Immature natural killer cell (primary cell): Measurements from ENCODE around the gene AGAP3. TPM values are rescaled to one million over a fixed set of nuclear protein-coding genes. Genes with fewer than 3 reads are reported as not detected.

Experiments
- DNase-seq, 3 donors: peaks; one replicate each; pipeline ENCODE4 v3.0.0; 2022; ENCODE audit warnings: mixed read lengths in 1 of 3
- H3K27ac Mint-ChIP-seq, 6 donors: one replicate each; pipeline ENCODE4 v1.8.0; 2020; ENCODE audit warnings: mixed read lengths in 6 of 6, mild to moderate bottlenecking in 5 of 6, inconsistent platforms in 4 of 6, moderate library complexity in 3 of 6
- H3K27me3 Mint-ChIP-seq, 3 donors: one replicate each; pipeline ENCODE4 v1.8.0; 2020 to 2021; ENCODE audit warnings: low read depth in 3 of 3, mild to moderate bottlenecking in 3 of 3, mixed read lengths in 3 of 3, moderate library complexity in 3 of 3, inconsistent platforms in 1 of 3
- H3K36me3 Mint-ChIP-seq, 3 donors: one replicate each; pipeline ENCODE4 v1.8.0; 2020; ENCODE audit warnings: mixed read lengths in 3 of 3, inconsistent platforms in 2 of 3, mild to moderate bottlenecking in 2 of 3
- H3K4me1 Mint-ChIP-seq, 2 donors: one replicate each; pipeline ENCODE4 v1.8.0; 2020; ENCODE audit warnings: inconsistent platforms in 2 of 2, mild to moderate bottlenecking in 2 of 2, mixed read lengths in 2 of 2, moderate library complexity in 1 of 2
- H3K4me3 Mint-ChIP-seq, 5 donors: one replicate each; pipeline ENCODE4 v1.8.0; 2020; ENCODE audit warnings: mild to moderate bottlenecking in 5 of 5, mixed read lengths in 5 of 5, inconsistent platforms in 3 of 5, moderate library complexity in 3 of 5
- H3K9me3 Mint-ChIP-seq, 6 donors: one replicate each; pipeline ENCODE4 v1.8.0; 2020; ENCODE audit warnings: mild to moderate bottlenecking in 6 of 6, mixed read lengths in 6 of 6, inconsistent platforms in 4 of 6, moderate library complexity in 3 of 6
- polyA plus RNA-seq, 3 donors: library from polyadenylated mRNA; unstranded; fragments of 300-500 nt; fragmentation: Illumina TruSeq; gene quantifications; one replicate each; pipeline ENCODE4 v1.2.3, GENCODE V29; 2021

The AGAP3 gene
- polyA plus RNA-seq, 3 donors from 2014 or later = 2.8 to 6.3 (median 4.3) TPM

GRCh38 chr7:151133986-151134742 lies 47.9 kb downstream of the AGAP3 start:
- peaks cover 0 to 4% (median 3%) of the 10 kb centered on the region in 3 donors for H3K27me3 Mint-ChIP-seq
- H3K4me3 Mint-ChIP-seq = no peak overlapping the region
- H3K36me3 Mint-ChIP-seq = peaks cover 0 to 3% (median 0%) of the 10 kb centered on the region in 3 donors
- no peaks in the 10 kb centered on the region for H3K4me1 Mint-ChIP-seq
- no peak for DNase-seq
- no peaks in the 10 kb centered on the region for H3K9me3 Mint-ChIP-seq
- H3K27ac Mint-ChIP-seq = no peak overlapping the region

DNA sequence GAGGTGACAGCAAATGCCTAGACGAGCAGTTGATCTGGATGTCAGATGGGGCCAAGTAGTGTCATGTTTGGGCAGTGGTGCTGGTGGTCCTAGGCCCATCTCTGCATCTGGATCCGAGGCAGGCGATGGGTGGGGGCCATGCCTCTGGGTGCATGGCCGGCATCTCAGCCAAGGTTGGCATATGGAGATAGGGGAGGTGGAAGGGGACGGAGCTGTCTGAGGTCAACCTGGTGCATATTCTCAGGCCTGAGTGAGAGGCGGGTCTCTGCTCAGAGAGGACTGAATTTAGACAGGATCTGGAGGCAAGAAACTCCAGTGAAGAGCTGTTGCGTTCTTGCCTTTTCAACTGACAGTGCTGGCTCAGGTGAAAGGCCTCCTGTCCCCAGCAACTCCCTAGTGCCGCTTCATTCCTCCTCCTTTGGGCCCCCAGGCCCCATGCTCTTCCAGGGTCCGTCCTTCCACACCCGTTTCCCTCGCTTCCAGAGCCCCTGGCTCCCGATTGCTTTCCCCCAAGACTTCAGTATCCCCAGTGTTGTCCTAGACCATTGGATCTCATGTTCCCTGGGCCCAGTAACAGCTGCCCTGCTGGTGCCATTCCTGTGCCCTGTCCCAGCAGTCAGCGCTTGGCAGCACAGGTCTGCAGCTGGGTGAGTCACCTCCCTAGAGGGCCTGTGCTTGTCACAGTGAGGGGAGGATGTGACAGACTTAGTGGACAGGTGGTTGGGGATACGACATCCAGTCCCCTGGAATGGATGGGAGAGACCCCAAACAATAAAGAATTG lies 48.7 kb downstream of the AGAP3 start:
- Mint-ChIP-seq H3K27ac (no peak overlapping the region), H3K27me3 (peaks cover 0 to 4% (median 3%) of the 10 kb centered on the region in 3 donors), H3K4me1 (no peaks in the 10 kb centered on the region), H3K4me3 (no peak overlapping the region), H3K36me3 (peaks cover 0 to 3% (median 0%) of the 10 kb centered on the region in 3 donors), H3K9me3 (no peaks in the 10 kb centered on the region)
- no peak for DNase-seq

DNA sequence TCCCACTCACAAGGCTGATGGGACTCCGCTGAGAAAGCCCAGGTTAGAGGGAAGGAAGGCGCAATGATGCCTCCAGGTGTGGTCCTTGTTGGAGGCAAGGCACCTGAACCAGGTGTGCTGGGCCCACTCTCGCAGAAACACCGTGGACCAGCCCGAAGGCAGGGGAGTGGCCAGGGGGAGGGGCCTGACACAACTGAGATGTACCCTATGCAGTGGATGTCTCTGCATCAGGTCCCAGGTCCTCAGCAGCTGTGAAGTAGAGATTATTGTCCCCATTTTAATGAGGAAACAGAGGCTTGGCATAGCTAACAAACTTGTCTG lies 49.2 kb downstream of the AGAP3 start:
- Mint-ChIP-seq H3K9me3 (no peaks in the 10 kb centered on the region), H3K27me3 (peaks cover 0 to 4% (median 3%) of the 10 kb centered on the region in 3 donors), H3K27ac (no peak overlapping the region), H3K36me3 (peaks cover 0 to 3% (median 0%) of the 10 kb centered on the region in 3 donors), H3K4me3 (no peak overlapping the region), H3K4me1 (no peaks in the 10 kb centered on the region)
- no peak for DNase-seq

- no peak overlapping the region for H3K4me3 Mint-ChIP-seq
- H3K9me3 Mint-ChIP-seq = no peaks in the 10 kb centered on the region
- no peaks in the 10 kb centered on the region for H3K4me1 Mint-ChIP-seq
- H3K27ac Mint-ChIP-seq = peak overlapping the region in 1 of 6 donors; percentile 34
- H3K27me3 Mint-ChIP-seq = peaks cover 0 to 4% (median 3%) of the 10 kb centered on the region in 3 donors
- peaks cover 0 to 3% (median 0%) of the 10 kb centered on the region in 3 donors for H3K36me3 Mint-ChIP-seq
- no peak for DNase-seq
Observed at GRCh38 chr7:151135866-151136843, 49.9 kb downstream of the AGAP3 start.

- Mint-ChIP-seq H3K36me3 (peaks cover 0 to 3% (median 0%) of the 10 kb centered on the region in 3 donors), H3K27ac (no peak overlapping the region), H3K4me3 (no peak overlapping the region), H3K27me3 (peaks cover 0 to 3% (median 0%) of the 10 kb centered on the region in 3 donors), H3K9me3 (no peaks in the 10 kb centered on the region), H3K4me1 (no peaks in the 10 kb centered on the region)
- no peak for DNase-seq
Observed at GRCh38 chr7:151137076-151137675, 50.9 kb downstream of the AGAP3 start.

DNA sequence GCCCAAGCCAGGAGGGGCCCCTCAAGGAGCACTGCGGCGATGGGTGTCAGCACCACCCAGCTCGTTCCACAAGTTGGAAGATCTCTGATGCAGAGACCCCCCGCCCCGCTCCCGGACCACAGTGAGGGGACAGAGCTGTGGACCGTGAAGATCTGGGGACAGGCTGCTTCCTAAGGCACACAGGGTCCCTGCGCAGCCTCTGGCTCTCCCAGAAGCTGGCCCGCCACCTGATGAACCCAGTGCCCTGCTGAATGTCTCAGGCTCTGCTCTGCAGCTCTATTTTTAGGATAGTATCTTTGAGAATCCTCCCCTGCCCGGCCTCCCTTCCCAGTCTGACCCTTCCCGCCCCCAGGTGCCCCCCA lies 51.5 kb downstream of the AGAP3 start:
- Mint-ChIP-seq H3K4me3 (no peak overlapping the region), H3K36me3 (peaks cover 0 to 1% (median 0%) of the 10 kb centered on the region in 3 donors), H3K9me3 (no peaks in the 10 kb centered on the region), H3K27me3 (no peaks in the 10 kb centered on the region), H3K4me1 (no peaks in the 10 kb centered on the region), H3K27ac (no peak overlapping the region)
- DNase-seq = no peak

GRCh38 chr7:151138153-151138851 lies 52.0 kb downstream of the AGAP3 start:
- DNase-seq = no peak
- no peak overlapping the region for H3K4me3 Mint-ChIP-seq
- H3K27ac Mint-ChIP-seq = no peak overlapping the region
- H3K36me3 Mint-ChIP-seq = no peaks in the 10 kb centered on the region
- H3K27me3 Mint-ChIP-seq = peaks cover 0 to 1% (median 0%) of the 10 kb centered on the region in 3 donors
- H3K9me3 Mint-ChIP-seq = no peaks in the 10 kb centered on the region
- no peaks in the 10 kb centered on the region for H3K4me1 Mint-ChIP-seq

DNA sequence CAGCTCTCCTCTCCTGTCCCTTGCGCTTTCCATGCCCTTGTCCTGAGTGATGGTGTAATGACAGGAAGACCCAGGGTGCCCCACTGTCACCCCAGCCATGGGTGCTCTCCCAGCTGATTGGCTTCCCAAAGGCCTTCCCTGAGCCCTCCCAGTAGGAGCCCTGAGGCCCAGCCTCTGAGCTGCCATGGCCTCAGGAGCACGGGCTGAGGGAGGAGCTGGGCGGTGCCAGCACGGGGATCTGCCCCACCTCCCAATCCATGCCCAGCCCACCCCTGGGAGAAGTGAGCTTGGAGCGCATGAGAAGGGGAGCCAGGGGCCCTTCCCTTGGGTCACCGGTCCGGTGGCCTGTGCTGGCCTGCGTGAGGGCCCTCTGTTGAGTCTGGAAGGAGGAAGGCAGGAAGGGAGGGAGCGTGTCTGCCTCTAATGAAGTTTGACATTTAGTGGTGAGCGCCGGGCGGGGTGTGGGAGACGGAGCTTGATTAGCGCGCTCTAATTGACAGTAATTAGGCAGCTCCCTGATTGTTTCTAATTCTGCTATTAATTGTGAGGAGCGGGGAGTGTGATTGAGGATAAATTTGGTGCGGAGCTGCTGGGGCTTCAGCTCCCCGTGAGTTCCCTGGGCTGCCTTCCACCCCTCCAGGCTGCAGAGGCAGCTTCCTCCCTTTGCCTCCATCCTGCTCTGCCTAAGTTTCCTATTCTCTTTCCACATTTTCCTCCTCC lies 53.0 kb downstream of the AGAP3 start:
- H3K36me3 Mint-ChIP-seq = peaks cover 0 to 5% (median under 1%) of the 10 kb centered on the region in 3 donors
- H3K4me1 Mint-ChIP-seq = no peaks in the 10 kb centered on the region
- H3K27me3 Mint-ChIP-seq = peaks cover 0 to 1% (median 0%) of the 10 kb centered on the region in 3 donors
- H3K27ac Mint-ChIP-seq = no peak overlapping the region
- no peak overlapping the region for H3K4me3 Mint-ChIP-seq
- H3K9me3 Mint-ChIP-seq = no peaks in the 10 kb centered on the region
- no peak for DNase-seq

DNA sequence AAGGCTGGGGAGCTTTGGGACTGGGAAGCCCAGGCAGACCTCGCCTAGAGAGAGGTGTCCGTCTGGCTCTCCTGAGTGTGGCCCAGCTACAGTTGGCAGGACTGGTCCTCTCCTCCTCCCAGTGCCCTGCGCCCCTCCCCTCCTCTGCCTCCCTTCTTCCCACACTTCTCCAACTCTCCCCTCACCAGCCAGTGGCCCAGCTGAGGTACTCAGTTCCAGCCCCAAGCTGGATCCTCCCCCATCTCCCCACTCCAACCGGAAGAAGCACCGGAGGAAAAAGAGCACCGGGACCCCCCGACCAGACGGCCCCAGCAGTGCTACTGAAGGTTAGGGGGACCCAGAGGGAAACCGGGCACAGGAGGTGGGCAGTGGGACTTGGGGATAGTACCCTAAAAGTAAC lies 53.5 kb downstream of the AGAP3 start:
- H3K4me1 Mint-ChIP-seq = no peaks in the 10 kb centered on the region
- H3K9me3 Mint-ChIP-seq = no peaks in the 10 kb centered on the region
- H3K36me3 Mint-ChIP-seq = peaks cover 0 to 8% (median 4%) of the 10 kb centered on the region in 3 donors
- DNase-seq = no peak
- peaks cover 0 to 1% (median 0%) of the 10 kb centered on the region in 3 donors for H3K27me3 Mint-ChIP-seq
- no peak overlapping the region for H3K4me3 Mint-ChIP-seq
- no peak overlapping the region for H3K27ac Mint-ChIP-seq

GRCh38 chr7:151140826-151141225 lies 54.6 kb downstream of the AGAP3 start:
- Mint-ChIP-seq H3K27ac (no peak overlapping the region), H3K36me3 (peaks cover 0 to 8% (median 4%) of the 10 kb centered on the region in 3 donors), H3K9me3 (no peaks in the 10 kb centered on the region), H3K4me1 (no peaks in the 10 kb centered on the region), H3K4me3 (no peak overlapping the region), H3K27me3 (peaks cover 0 to 1% (median 0%) of the 10 kb centered on the region in 3 donors)
- no peak for DNase-seq

- Mint-ChIP-seq H3K36me3 (peaks cover 0 to 8% (median 4%) of the 10 kb centered on the region in 3 donors), H3K9me3 (no peaks in the 10 kb centered on the region), H3K27ac (no peak overlapping the region), H3K27me3 (peaks cover 0 to 1% (median 0%) of the 10 kb centered on the region in 3 donors), H3K4me3 (no peak overlapping the region), H3K4me1 (no peaks in the 10 kb centered on the region)
- no peak for DNase-seq
Observed at GRCh38 chr7:151141311-151141854, 55.1 kb downstream of the AGAP3 start.
